ENCODE data around the gene EPHA3.

The EPHA3 gene

GRCh38 chr3:89108291-89108550 lies 800 bp downstream of the EPHA3 start:
- Mint-ChIP-seq H3K27me3 (no peaks in the 10 kb centered on the region), H3K4me1 (ENCODE audit: low read depth in 2 of 2) (no peaks in the 10 kb centered on the region), H3K9me3 (no peaks in the 10 kb centered on the region), H3K36me3 (ENCODE audit: insufficient read depth) (no peaks in the 10 kb centered on the region), H3K4me3 (no peak overlapping the region), H3K27ac (no peak overlapping the region)
- ATAC-seq (replicated peaks) (no peak), DNase-seq (no peak)

GRCh38 chr3:89113344-89113743 lies 5.9 kb downstream of the EPHA3 start:
- H3K27me3 Mint-ChIP-seq, result no peaks in the 10 kb centered on the region
- no peak overlapping the region for H3K27ac Mint-ChIP-seq

DNA sequence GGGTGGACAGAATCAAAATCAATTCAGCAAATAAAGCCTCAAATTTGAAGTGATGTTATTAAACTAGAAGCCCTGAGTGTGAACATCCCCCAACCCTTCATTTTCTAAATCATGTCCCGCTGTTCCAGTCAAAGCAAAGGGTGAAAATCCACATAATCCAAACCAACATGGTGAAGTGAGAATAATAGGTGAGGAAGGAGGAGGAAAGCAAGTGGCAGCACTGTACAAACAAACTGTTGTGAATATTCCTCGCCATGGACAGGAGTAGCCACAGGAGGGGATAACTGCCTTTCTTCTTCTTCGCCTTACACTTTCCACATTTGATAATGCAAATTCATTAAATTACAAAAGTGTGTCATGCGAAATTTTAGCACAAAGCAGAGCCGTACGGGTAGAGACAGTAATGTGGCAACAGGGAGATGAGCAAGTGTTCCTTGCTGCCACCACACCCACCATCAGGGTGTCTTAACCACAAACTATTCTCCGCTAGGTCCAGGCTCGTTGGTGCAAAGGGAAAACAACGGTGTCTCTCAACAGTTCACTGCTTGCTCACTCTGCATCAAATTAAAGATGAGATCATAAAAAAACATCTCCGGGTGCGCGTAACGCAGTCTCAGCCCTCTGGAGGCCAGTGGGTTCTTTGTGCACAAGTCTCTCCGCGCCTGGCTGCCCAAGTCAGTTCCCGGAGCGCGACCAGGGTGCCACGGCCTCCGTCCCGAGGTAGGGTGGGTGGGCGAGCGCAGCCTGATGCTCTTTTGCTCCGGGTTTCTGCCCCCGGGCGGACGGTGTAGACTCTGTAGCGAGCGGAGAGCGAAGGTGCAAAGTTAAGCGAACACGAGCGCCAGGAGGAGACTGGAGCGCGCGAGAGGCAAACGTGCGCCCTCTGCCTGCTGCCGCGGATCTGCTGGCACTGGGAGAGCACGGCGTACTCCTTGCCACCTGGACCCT lies 6.7 kb downstream of the EPHA3 start:
- no peaks in the 10 kb centered on the region for H3K4me1 Mint-ChIP-seq (ENCODE audit: low read depth in 2 of 2)
- DNase-seq (no peak), ATAC-seq (replicated peaks) (peak; percentile 26)
- H3K27ac Mint-ChIP-seq, result no peak overlapping the region
- H3K9me3 Mint-ChIP-seq, result no peaks in the 10 kb centered on the region
- H3K4me3 Mint-ChIP-seq, result no peak overlapping the region
- no peaks in the 10 kb centered on the region for H3K27me3 Mint-ChIP-seq
- no peaks in the 10 kb centered on the region for H3K36me3 Mint-ChIP-seq (ENCODE audit: insufficient read depth)

More at GRCh38 chr3:89113344-89113743, 5.9 kb downstream of the EPHA3 start:
- no peak for ATAC-seq (replicated peaks)
- no peaks in the 10 kb centered on the region for H3K4me1 Mint-ChIP-seq (ENCODE audit: low read depth in 2 of 2)
- no peaks in the 10 kb centered on the region for H3K36me3 Mint-ChIP-seq (ENCODE audit: insufficient read depth)
- no peaks in the 10 kb centered on the region for H3K9me3 Mint-ChIP-seq
- DNase-seq, result no peak
- no peak overlapping the region for H3K4me3 Mint-ChIP-seq

DNA sequence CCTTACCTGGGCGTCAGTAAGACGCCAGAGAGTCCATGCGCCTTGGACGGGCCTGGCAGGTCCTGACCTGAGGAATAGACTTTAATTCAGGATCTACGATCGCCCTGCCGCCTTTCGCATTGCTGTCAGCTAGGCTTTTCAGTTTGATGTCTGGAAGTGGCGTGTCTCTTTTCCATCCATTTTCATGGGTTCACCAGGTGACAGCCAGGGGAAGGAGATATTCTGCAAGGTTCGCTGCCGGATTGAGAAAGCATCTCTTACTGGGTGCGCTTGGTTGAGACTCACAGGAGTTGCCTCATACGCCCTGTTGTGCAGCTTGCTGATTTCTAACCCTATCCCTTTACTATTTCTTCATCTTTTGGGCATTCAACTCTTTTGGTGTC lies 7.4 kb downstream of the EPHA3 start:
- ATAC-seq (replicated peaks) (no peak), DNase-seq (no peak)
- Mint-ChIP-seq H3K9me3 (no peaks in the 10 kb centered on the region), H3K4me3 (no peak overlapping the region), H3K36me3 (ENCODE audit: insufficient read depth) (no peaks in the 10 kb centered on the region), H3K27me3 (no peaks in the 10 kb centered on the region), H3K27ac (no peak overlapping the region), H3K4me1 (ENCODE audit: low read depth in 2 of 2) (no peaks in the 10 kb centered on the region)

DNA sequence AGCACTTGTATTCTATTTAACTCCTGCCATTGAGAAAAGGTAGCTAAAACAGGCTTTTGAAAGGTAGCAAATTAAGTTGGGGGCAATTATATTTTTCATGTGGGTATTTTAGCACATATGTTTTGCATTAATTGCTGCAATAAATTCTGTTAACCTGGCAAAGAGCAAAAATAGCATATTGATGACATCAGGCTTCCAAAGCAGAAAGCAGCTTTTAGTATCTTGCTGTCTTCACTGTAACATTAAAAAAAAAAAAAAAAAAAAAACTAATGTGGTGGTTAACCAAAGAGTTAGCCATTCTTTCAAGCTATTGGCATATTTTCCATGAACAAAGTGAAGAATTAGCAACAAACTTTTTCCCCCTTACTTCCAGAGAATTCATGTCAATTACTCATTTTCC lies 9.1 kb downstream of the EPHA3 start:
- H3K36me3 Mint-ChIP-seq (ENCODE audit: insufficient read depth), result no peaks in the 10 kb centered on the region
- no peaks in the 10 kb centered on the region for H3K4me1 Mint-ChIP-seq (ENCODE audit: low read depth in 2 of 2)
- H3K9me3 Mint-ChIP-seq, result peaks cover 0 to 1% of the 10 kb centered on the region in 2 donors
- no peak for ATAC-seq (replicated peaks)
- no peak overlapping the region for H3K27ac Mint-ChIP-seq
- no peak for DNase-seq
- no peak overlapping the region for H3K4me3 Mint-ChIP-seq
- no peaks in the 10 kb centered on the region for H3K27me3 Mint-ChIP-seq

GRCh38 chr3:89138048-89138447 lies 30.6 kb downstream of the EPHA3 start:
- ATAC-seq (replicated peaks) (no peak), DNase-seq (no peak)
- H3K4me3 Mint-ChIP-seq, result no peak overlapping the region
- H3K9me3 Mint-ChIP-seq, result no peaks in the 10 kb centered on the region
- H3K4me1 Mint-ChIP-seq (ENCODE audit: low read depth in 2 of 2), result no peaks in the 10 kb centered on the region
- H3K36me3 Mint-ChIP-seq (ENCODE audit: insufficient read depth), result no peaks in the 10 kb centered on the region
- no peaks in the 10 kb centered on the region for H3K27me3 Mint-ChIP-seq
- H3K27ac Mint-ChIP-seq, result no peak overlapping the region

DNA sequence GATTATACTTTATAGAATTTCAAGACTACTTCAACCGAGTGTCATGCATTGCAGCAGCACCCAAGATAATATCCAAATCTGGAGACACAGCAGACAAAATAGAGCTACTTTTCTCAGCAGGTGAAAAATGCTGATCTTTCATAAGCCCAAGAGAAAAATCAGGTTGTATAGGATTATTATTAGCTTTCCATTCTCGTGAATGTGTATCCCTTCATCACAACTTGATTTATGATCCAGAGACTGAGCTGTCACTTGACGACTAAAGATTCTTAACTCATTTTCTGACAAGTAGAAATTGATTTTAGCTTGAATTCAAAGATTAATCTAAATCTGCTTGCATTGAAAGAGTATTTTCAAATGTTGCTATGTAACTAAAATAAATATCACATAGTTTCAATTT lies 32.4 kb downstream of the EPHA3 start:
- Mint-ChIP-seq H3K36me3 (ENCODE audit: insufficient read depth) (no peaks in the 10 kb centered on the region), H3K27me3 (no peaks in the 10 kb centered on the region), H3K4me3 (no peak overlapping the region), H3K4me1 (ENCODE audit: low read depth in 2 of 2) (no peaks in the 10 kb centered on the region), H3K27ac (no peak overlapping the region), H3K9me3 (peaks cover 0 to 7% of the 10 kb centered on the region in 2 donors)
- ATAC-seq (replicated peaks) (no peak), DNase-seq (no peak)

DNA sequence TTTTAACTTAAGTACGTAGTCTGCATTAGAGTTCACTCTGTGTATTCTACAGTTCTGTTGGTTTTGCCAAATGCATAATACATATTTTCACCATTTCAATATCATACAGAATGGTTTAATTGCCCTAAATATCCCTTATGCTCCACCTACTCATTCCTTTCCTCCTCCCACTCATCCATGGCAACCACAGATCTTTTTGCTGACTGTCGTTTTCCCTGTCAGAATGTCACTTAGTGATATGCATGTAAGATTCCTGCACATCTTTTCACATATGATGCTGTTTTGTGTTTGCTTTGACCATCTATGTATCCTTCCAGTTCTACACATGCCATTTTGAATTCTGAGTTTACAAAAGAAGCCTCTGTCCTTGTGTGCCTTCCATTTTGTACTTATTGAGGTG lies 36.7 kb downstream of the EPHA3 start:
- no peak for ATAC-seq (replicated peaks)

GRCh38 chr3:89145995-89146394 lies 38.6 kb downstream of the EPHA3 start:
- Mint-ChIP-seq H3K27me3 (no peaks in the 10 kb centered on the region), H3K4me3 (no peak overlapping the region), H3K36me3 (ENCODE audit: insufficient read depth) (no peaks in the 10 kb centered on the region), H3K4me1 (ENCODE audit: low read depth in 2 of 2) (no peaks in the 10 kb centered on the region), H3K27ac (no peak overlapping the region), H3K9me3 (peaks cover 5 to 7% of the 10 kb centered on the region in 2 donors)
- no peak for ATAC-seq (replicated peaks)
- no peak for DNase-seq

More for the DNA sequence above, 36.7 kb downstream of the EPHA3 start:
- H3K27me3 Mint-ChIP-seq, result no peaks in the 10 kb centered on the region
- no peaks in the 10 kb centered on the region for H3K36me3 Mint-ChIP-seq (ENCODE audit: insufficient read depth)
- no peak overlapping the region for H3K4me3 Mint-ChIP-seq
- H3K9me3 Mint-ChIP-seq, result peaks cover 5 to 7% of the 10 kb centered on the region in 2 donors
- no peak for DNase-seq
- no peak overlapping the region for H3K27ac Mint-ChIP-seq
- no peaks in the 10 kb centered on the region for H3K4me1 Mint-ChIP-seq (ENCODE audit: low read depth in 2 of 2)

DNA sequence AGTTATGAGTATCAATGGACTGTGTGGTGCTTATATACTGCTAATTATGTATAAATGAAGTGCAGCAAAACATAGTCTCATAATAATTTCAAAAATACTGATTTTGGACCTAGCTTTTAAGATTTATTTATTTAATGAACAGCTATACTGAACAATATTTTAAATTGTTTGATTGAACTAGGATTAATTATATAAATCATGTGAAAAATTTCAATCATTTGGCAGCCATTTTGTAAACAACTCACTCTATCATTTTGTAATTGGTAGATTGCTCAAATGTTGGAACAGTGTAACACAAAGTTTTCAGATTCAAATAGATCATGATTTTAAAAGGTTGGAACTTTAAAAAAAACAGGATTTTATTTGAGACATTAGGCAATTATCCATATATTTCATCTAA lies 47.0 kb downstream of the EPHA3 start:
- Mint-ChIP-seq H3K27me3 (no peaks in the 10 kb centered on the region), H3K9me3 (peaks cover 13 to 15% of the 10 kb centered on the region in 2 donors), H3K36me3 (ENCODE audit: insufficient read depth) (no peaks in the 10 kb centered on the region), H3K27ac (no peak overlapping the region), H3K4me1 (ENCODE audit: low read depth in 2 of 2) (no peaks in the 10 kb centered on the region), H3K4me3 (no peak overlapping the region)
- ATAC-seq (replicated peaks) (no peak), DNase-seq (no peak)

DNA sequence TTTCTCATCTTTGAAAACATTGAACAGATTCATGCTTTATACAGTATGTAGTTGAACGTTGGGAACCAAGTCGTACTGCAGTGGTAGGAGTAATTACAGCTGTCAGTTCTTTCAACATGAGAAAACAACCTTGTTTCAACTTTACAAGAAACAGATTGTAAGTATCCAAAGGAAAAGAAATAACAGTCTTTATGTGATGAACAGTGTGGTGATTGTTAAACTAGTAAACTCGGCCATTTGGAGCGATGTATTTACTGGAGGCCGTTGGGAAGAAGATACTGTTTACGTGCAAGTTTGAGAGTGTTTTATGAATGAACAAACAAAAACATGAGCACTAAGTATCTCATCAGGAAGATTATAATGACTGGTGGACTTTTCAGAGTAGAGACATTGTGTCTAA lies 48.4 kb downstream of the EPHA3 start:
- Mint-ChIP-seq H3K4me1 (ENCODE audit: low read depth in 2 of 2) (no peaks in the 10 kb centered on the region), H3K27me3 (no peaks in the 10 kb centered on the region), H3K4me3 (no peak overlapping the region), H3K27ac (no peak overlapping the region), H3K36me3 (ENCODE audit: insufficient read depth) (no peaks in the 10 kb centered on the region), H3K9me3 (peaks cover 13 to 15% of the 10 kb centered on the region in 2 donors)
- DNase-seq, result no peak
- no peak for ATAC-seq (replicated peaks)

- no peak overlapping the region for H3K4me3 Mint-ChIP-seq
- H3K9me3 Mint-ChIP-seq, result peaks cover 13 to 21% of the 10 kb centered on the region in 2 donors
- no peaks in the 10 kb centered on the region for H3K27me3 Mint-ChIP-seq
- no peaks in the 10 kb centered on the region for H3K4me1 Mint-ChIP-seq (ENCODE audit: low read depth in 2 of 2)
- no peak overlapping the region for H3K27ac Mint-ChIP-seq
- no peak for ATAC-seq (replicated peaks)
- no peaks in the 10 kb centered on the region for H3K36me3 Mint-ChIP-seq (ENCODE audit: insufficient read depth)
- DNase-seq, result no peak
These were observed 50.2 kb downstream of the EPHA3 start for GRCh38 chr3:89157575-89157974.

DNA sequence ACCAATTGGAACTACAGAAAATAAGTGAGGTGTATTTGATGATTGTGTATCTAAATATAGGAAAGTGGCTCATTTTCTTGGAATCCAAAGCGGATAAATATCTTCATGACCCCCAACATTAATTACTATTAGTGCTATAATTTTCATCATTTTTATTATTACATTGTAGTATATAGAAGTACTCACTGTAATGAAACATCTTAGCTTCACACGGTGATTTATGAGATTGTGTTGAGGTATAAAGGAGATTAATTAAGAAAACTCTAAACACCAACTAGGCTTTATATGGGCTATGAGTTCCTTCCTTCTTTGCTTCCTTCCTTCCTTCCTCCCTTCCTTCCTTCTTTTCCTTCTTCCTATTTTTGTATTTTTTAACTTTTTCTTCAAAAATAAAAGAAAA lies 52.2 kb downstream of the EPHA3 start:
- peaks cover 7 to 20% of the 10 kb centered on the region in 2 donors for H3K9me3 Mint-ChIP-seq
- ATAC-seq (replicated peaks) (no peak), DNase-seq (no peak)
- no peaks in the 10 kb centered on the region for H3K4me1 Mint-ChIP-seq (ENCODE audit: low read depth in 2 of 2)
- no peaks in the 10 kb centered on the region for H3K27me3 Mint-ChIP-seq
- no peak overlapping the region for H3K4me3 Mint-ChIP-seq
- H3K36me3 Mint-ChIP-seq (ENCODE audit: insufficient read depth), result no peaks in the 10 kb centered on the region
- H3K27ac Mint-ChIP-seq, result no peak overlapping the region

DNA sequence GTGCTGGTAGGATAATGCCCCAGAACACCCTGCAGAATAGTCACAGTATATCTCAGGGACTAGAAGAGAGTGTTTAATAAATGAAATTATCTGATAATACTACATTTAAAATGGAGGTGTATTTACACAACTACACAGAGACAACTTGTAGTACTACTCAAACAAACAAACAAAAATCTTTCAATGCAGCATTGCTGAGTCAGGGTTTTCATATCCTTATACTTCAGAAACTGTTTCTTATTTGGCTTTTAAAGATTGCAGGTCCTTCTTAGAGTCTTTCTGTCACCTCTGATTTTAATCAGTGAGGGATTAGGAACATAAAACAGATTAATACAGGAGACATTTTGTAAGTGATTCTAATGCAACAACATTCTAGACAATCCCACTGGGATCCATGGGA lies 57.4 kb downstream of the EPHA3 start:
- Mint-ChIP-seq H3K36me3 (ENCODE audit: insufficient read depth) (no peaks in the 10 kb centered on the region), H3K27me3 (no peaks in the 10 kb centered on the region), H3K27ac (no peak overlapping the region), H3K9me3 (peaks cover 5 to 21% of the 10 kb centered on the region in 2 donors), H3K4me1 (ENCODE audit: low read depth in 2 of 2) (no peaks in the 10 kb centered on the region), H3K4me3 (no peak overlapping the region)
- no peak for DNase-seq
- ATAC-seq (replicated peaks), result no peak

Measured in effector memory CD8-positive, alpha-beta T cell (primary cell).